ENCODE data around the gene ATRNL1. TPM values are rescaled to one million over a fixed set of nuclear protein-coding genes. Genes with fewer than 3 reads are reported as not detected.

Gene ATRNL1
- polyA plus RNA-seq, 3 donors: not detected

- Histone ChIP-seq H3K4me3 (replicated peaks in 1 of 3; ENCODE audit: low read depth in 2 of 3, low read length in 3 of 3) (no peak overlapping the region), H3K9me3 (replicated peaks in 1 of 2; ENCODE audit: control insufficient read depth in 1 of 2, insufficient read depth in 1 of 2, low read length in 2 of 2) (no peaks in the 10 kb centered on the region), H3K79me2 (ENCODE audit: insufficient read depth, low read length) (no peaks in the 10 kb centered on the region), H3K36me3 (replicated peaks in 1 of 2; ENCODE audit: control insufficient read depth in 1 of 2, insufficient read depth in 2 of 2, low read length in 2 of 2) (no peaks in the 10 kb centered on the region), H3K27ac (ENCODE audit: low read depth in 1 of 2, low read length in 2 of 2) (no peak overlapping the region), H4K20me1 (ENCODE audit: insufficient read depth, low read length) (no peaks in the 10 kb centered on the region), H3K4me2 (replicated peaks; ENCODE audit: extremely low read depth, low read length, poor library complexity, severe bottlenecking) (no peak overlapping the region), H3K4me1 (ENCODE audit: control insufficient read depth in 1 of 2, insufficient read depth in 2 of 2, low read length in 2 of 2) (no peaks in the 10 kb centered on the region), H2AFZ (ENCODE audit: insufficient read depth, low read depth, low read length, poor library complexity, severe bottlenecking) (no peak overlapping the region), H3K9ac (ENCODE audit: insufficient read depth, low read length, poor library complexity, severe bottlenecking) (no peak overlapping the region), H3K27me3 (ENCODE audit: control insufficient read depth in 2 of 2, insufficient read depth in 2 of 2, low read length in 2 of 2) (no peaks in the 10 kb centered on the region)
- no peak for DNase-seq
- no peaks in the 10 kb centered on the region for H3K4me1 Mint-ChIP-seq
- H3K36me3 Mint-ChIP-seq: no peaks in the 10 kb centered on the region
- H3K9me3 Mint-ChIP-seq: peaks cover 0 to 2% (median 0%) of the 10 kb centered on the region in 7 donors
- intact Hi-C loops (cut with micrococcal nuclease): no loop called here
- WGBS (ENCODE audit: insufficient coverage): 80% methylated on average over 1 of the region's 2 CpGs
- no peaks in the 10 kb centered on the region for H3K27me3 Mint-ChIP-seq (ENCODE audit: low read depth in 3 of 3)
- H3K27ac Mint-ChIP-seq: no peak overlapping the region
- TF ChIP-seq CTCF (IDR thresholded peaks at IDR 0.05): no peak
- H3K4me3 Mint-ChIP-seq: no peak overlapping the region
These were observed 499.9 kb downstream of the ATRNL1 start for GRCh38 chr10:115593060-115593459.

GRCh38 chr10:115604627-115605026 lies 511.5 kb downstream of the ATRNL1 start:
- intact Hi-C loops (cut with micrococcal nuclease): no loop called here
- H3K36me3 Mint-ChIP-seq: no peaks in the 10 kb centered on the region

More at GRCh38 chr10:115604627-115605026, 511.5 kb downstream of the ATRNL1 start:
- no peak overlapping the region for H3K4me3 ChIP-seq (replicated peaks in 1 of 3; ENCODE audit: low read depth in 2 of 3, low read length in 3 of 3)
- H4K20me1 ChIP-seq (ENCODE audit: insufficient read depth, low read length): no peaks in the 10 kb centered on the region
- no peaks in the 10 kb centered on the region for H3K9me3 ChIP-seq (replicated peaks in 1 of 2; ENCODE audit: control insufficient read depth in 1 of 2, insufficient read depth in 1 of 2, low read length in 2 of 2)
- H3K27ac Mint-ChIP-seq: no peak overlapping the region
- H3K9ac ChIP-seq (ENCODE audit: insufficient read depth, low read length, poor library complexity, severe bottlenecking): no peak overlapping the region
- no peak for DNase-seq
- peaks cover 0 to 2% (median 0%) of the 10 kb centered on the region in 7 donors for H3K9me3 Mint-ChIP-seq
- no peak overlapping the region for H3K4me3 Mint-ChIP-seq
- H3K79me2 ChIP-seq (ENCODE audit: insufficient read depth, low read length): no peaks in the 10 kb centered on the region
- no peaks in the 10 kb centered on the region for H3K27me3 Mint-ChIP-seq (ENCODE audit: low read depth in 3 of 3)
- no peak for TF ChIP-seq CTCF (IDR thresholded peaks at IDR 0.05)
- H3K27ac ChIP-seq (ENCODE audit: low read depth in 1 of 2, low read length in 2 of 2): no peak overlapping the region
- no CpG with 5 or more reads among the region's 2 CpGs for WGBS (ENCODE audit: insufficient coverage)
- no peaks in the 10 kb centered on the region for H3K27me3 ChIP-seq (ENCODE audit: control insufficient read depth in 2 of 2, insufficient read depth in 2 of 2, low read length in 2 of 2)
- no peak overlapping the region for H3K4me2 ChIP-seq (replicated peaks; ENCODE audit: extremely low read depth, low read length, poor library complexity, severe bottlenecking)
- H3K4me1 ChIP-seq (ENCODE audit: control insufficient read depth in 1 of 2, insufficient read depth in 2 of 2, low read length in 2 of 2): no peaks in the 10 kb centered on the region
- H3K36me3 ChIP-seq (replicated peaks in 1 of 2; ENCODE audit: control insufficient read depth in 1 of 2, insufficient read depth in 2 of 2, low read length in 2 of 2): no peaks in the 10 kb centered on the region
- no peaks in the 10 kb centered on the region for H3K4me1 Mint-ChIP-seq
- H2AFZ ChIP-seq (ENCODE audit: insufficient read depth, low read depth, low read length, poor library complexity, severe bottlenecking): no peak overlapping the region

Data from CD14-positive monocyte (primary cell).